Pancreas (tissue), 10 donors: ENCODE data around the gene FZD4. TPM values are rescaled to one million over a fixed set of nuclear protein-coding genes. Genes with fewer than 3 reads are reported as not detected.

Experiments
- ATAC-seq, 4 donors: fragments of 200-7000 bp; cut with Tn5 transposase; one replicate each; pipeline versions ENCODE4 v1.8.0 to v1.9.1; 2020; ENCODE audit warnings: mild to moderate bottlenecking in 4 of 4, moderate library complexity in 4 of 4
- DNase-seq, 6 donors: peaks; one replicate each; pipeline ENCODE4 v3.0.0-alpha.2; 2020
- FAIRE-seq: peaks from 2 replicates; lab custom pipeline; 2012; peaks lifted over from hg19 to GRCh38; lab: Jason Lieb, UNC
- H3K27ac ChIP-seq, 4 donors: fragments of 200-600 bp; sonication (generic); 1 replicate in 3 of 4; 2 replicates in 1 of 4; pipeline versions ENCODE4 v1.5.0 to v1.8.0; 2020
- H3K27me3 ChIP-seq, 4 donors: fragments of 200-600 bp; one replicate each; pipeline ENCODE4 v1.8.0; 2021
- H3K36me3 ChIP-seq, 3 donors: fragments of 200-600 bp; sonication (generic) in 1 of 3; one replicate each; pipeline versions ENCODE4 v1.5.0 to v1.8.0; 2020 to 2021
- H3K4me1 ChIP-seq, 3 donors: fragments of 200-600 bp; one replicate each; pipeline ENCODE4 v1.8.0; 2021
- H3K4me3 ChIP-seq, 4 donors: fragments of 200-600 bp; sonication (generic) in 2 of 4; one replicate each; pipeline versions ENCODE4 v1.5.0 to v1.8.0; 2020 to 2021
- H3K9me3 ChIP-seq, 4 donors: fragments of 200-600 bp; one replicate each; pipeline ENCODE4 v1.8.0; 2021
- CTCF ChIP-seq, 4 donors: fragments of 200-600 bp; sonication (generic) in 3 of 4; IDR thresholded peaks; one replicate each; pipeline versions ENCODE4 v1.5.0 to v1.8.0; 2021; ENCODE audit warnings: antibody characterized with exemption in 4 of 4
- WGBS, 2 donors: extraction: QIAGEN DNeasy Blood & Tissue Kit; methylation state at CpG; one replicate each; pipeline ENCODE4 v1.1.7; 2013; 5-methylcytosine and 5-hydroxymethylcytosine counted together
- intact Hi-C, 3 donors: fragments of 100-400 bp; cut with DNase I; formaldehyde crosslinking; loops; one replicate each; pipeline versions ENCODE4 v1.11.1 to v1.14.2; 2022
- polyA plus RNA-seq, 2 donors: library from polyadenylated mRNA; stranded (reverse); fragments of 200-250 nt; gene quantifications; one replicate each; pipeline ENCODE4 v1.2.3, GENCODE V29; 2013
- total RNA-seq, 6 donors: library from RNA; stranded (reverse); fragmentation: NEBNext Ultra II Directional in 4 of 6; extraction: Animal tissue kit (Norgen Biotek cat#: 25700) in 4 of 6; gene quantifications; one replicate each; pipeline versions ENCODE4 v1.2.1 to v1.2.4, GENCODE V29; 2021 to 2023
- donor health status: healthy with polysubstance abuse.
- donor health status: DM: no; HTN: no; CAD: no; lungs with moderate emphysema.
- donor health status: DM: no; HTN: no; CAD: no.
- donor health status: control.
- donor health status: control.
- donor health status: Bipolar disorder and iron deficiency.
- donor health status: DM: yes; HTN: yes; CAD: no.
- donor health status: DM: no; HTN: no; CAD: no.
- donor health status: DM: no; HTN: no; CAD: no.
- donor health status: DM: yes; HTN: yes; CAD: no.

The FZD4 gene
- total and polyA plus RNA-seq, 8 donors = 4.7 to 10.8 (median 6.0) TPM

- peaks cover 0 to 7% (median 0%) of the 10 kb centered on the region in 3 donors for H3K36me3 ChIP-seq
- DNase-seq (no peak), ATAC-seq (no peak), FAIRE-seq (no peak)
- intact Hi-C loops = loop anchor here in 1 of 3 donors (10.0 kb wide), 1 partner anchor 343 kb away; no protein-coding TSS in a partner anchor
- no peak overlapping the region for H3K4me3 ChIP-seq
- no peak for TF ChIP-seq CTCF (IDR thresholded peaks at IDR 0.05)
- peak overlapping the region in 2 of 4 donors; percentile 12 to 18 for H3K27ac ChIP-seq
- H3K4me1 ChIP-seq = peaks cover 19 to 26% (median 25%) of the 10 kb centered on the region in 3 donors
- 59 to 63% methylated on average over 4 of the region's 4 CpGs for WGBS, 2 donors
- H3K9me3 ChIP-seq = no peaks in the 10 kb centered on the region
- H3K27me3 ChIP-seq = no peaks in the 10 kb centered on the region
Observed at GRCh38 chr11:86941871-86942599, 13.2 kb downstream of the FZD4 start.

- peak in 2 of 4 donors; percentile 10 to 14 for ATAC-seq
- 44 to 46% methylated on average over 7 of the region's 7 CpGs for WGBS, 2 donors
- Histone ChIP-seq H3K27me3 (no peaks in the 10 kb centered on the region), H3K27ac (peak overlapping the region in 3 of 4 donors; percentile 12 to 63 (median 18)), H3K36me3 (peaks cover 0 to 2% (median 0%) of the 10 kb centered on the region in 3 donors), H3K4me1 (peaks cover 19 to 26% (median 25%) of the 10 kb centered on the region in 3 donors), H3K4me3 (no peak overlapping the region), H3K9me3 (no peaks in the 10 kb centered on the region)
- DNase-seq = no peak
- no peak for TF ChIP-seq CTCF (IDR thresholded peaks at IDR 0.05)
- FAIRE-seq = no peak
- intact Hi-C loops = loop anchor here in 1 of 3 donors (10.0 kb wide), 1 partner anchor 344 kb away; no protein-coding TSS in a partner anchor
Observed at GRCh38 chr11:86941077-86941870, 13.9 kb downstream of the FZD4 start.

DNA sequence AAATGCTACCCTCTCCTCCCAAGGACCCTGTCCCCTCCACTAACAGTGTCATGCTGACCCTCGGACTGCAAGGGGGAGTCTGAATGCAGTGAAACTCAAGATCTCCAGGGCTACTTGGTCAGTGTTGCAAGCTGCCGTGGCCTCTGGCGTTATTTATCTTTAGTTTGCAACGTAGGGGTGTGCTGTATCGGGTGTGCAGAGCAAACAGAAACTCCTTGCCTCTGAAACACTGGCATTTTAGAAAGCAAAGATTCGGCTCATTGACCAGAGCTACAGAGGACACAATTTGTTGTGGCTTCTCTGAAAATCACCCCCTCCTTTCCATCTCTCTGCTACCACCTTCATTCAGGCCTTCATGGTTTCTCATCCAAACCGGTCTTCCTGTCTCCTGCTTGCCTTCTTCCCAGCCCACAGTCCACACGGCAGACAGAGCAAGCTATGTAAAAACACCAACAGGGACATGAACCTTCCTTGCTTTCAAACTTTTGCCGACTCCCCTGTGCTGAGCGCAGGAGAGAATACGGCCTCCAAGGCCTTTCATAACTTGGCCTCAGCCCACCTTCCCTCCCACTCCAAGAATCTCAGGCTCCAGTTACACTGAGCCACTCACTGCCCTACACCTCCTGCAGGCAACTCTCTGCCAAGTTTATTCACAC lies 14.9 kb downstream of the FZD4 start:
- WGBS, 2 donors = 8 to 11% methylated on average over 11 of the region's 11 CpGs
- no peak for FAIRE-seq
- Histone ChIP-seq H3K27ac (peak overlapping the region; percentile 12 to 63 (median 52)), H3K4me3 (peak overlapping the region in 2 of 4 donors; percentile 6 to 15), H3K36me3 (no peaks in the 10 kb centered on the region), H3K9me3 (no peaks in the 10 kb centered on the region), H3K27me3 (no peaks in the 10 kb centered on the region), H3K4me1 (peaks cover 19 to 26% (median 25%) of the 10 kb centered on the region in 3 donors)
- ATAC-seq = peak; percentile 87 to 92 (median 90)
- DNase-seq = peak in 4 of 6 donors; percentile 48 to 58 (median 52)
- TF ChIP-seq CTCF (IDR thresholded peaks at IDR 0.05) = no peak
- intact Hi-C loops = loop anchor here in 1 of 3 donors (10.0 kb wide), 1 partner anchor 345 kb away; no protein-coding TSS in a partner anchor

- peaks cover 19 to 26% (median 25%) of the 10 kb centered on the region in 3 donors for H3K4me1 ChIP-seq
- intact Hi-C loops = loop anchor here in 1 of 3 donors (5.0 kb wide), 1 partner anchor 358 kb away; no protein-coding TSS in a partner anchor
- no peaks in the 10 kb centered on the region for H3K27me3 ChIP-seq
- ATAC-seq = peak; percentile 51 to 71 (median 68)
- FAIRE-seq = peak; percentile 75
- no peaks in the 10 kb centered on the region for H3K36me3 ChIP-seq
- WGBS, 2 donors = 7 to 9% methylated on average over 4 of the region's 4 CpGs
- no peaks in the 10 kb centered on the region for H3K9me3 ChIP-seq
- H3K27ac ChIP-seq = peak overlapping the region in 2 of 4 donors; percentile 63
- no peak overlapping the region for H3K4me3 ChIP-seq
- DNase-seq = no peak
- TF ChIP-seq CTCF (IDR thresholded peaks at IDR 0.05) = peak; percentile 50 to 60 (median 58)
Observed at GRCh38 chr11:86938900-86939880, 16.0 kb downstream of the FZD4 start.
